H9 (cell line): ENCODE measurements around the gene MSN. TPM values are rescaled to one million over a fixed set of nuclear protein-coding genes. Genes with fewer than 3 reads are reported as not detected.

Experiments used
- DNase-seq: peaks from one replicate; pipeline ENCODE4 v3.0.0-alpha.2; 2017
- H2AFZ ChIP-seq: one replicate; pipeline ENCODE4 v1.6.1; 2013; ENCODE audit warnings: mild to moderate bottlenecking, low read length, control low read depth, moderate library complexity
- H2AK5ac ChIP-seq: 2 replicates; pipeline ENCODE4 v1.6.1; 2013; ENCODE audit warnings: low read length, control low read depth, mixed read lengths; ENCODE audit not compliant: insufficient read length
- H2BK120ac ChIP-seq: one replicate; pipeline ENCODE4 v1.6.1; 2013; ENCODE audit warnings: low read depth, mild to moderate bottlenecking, low read length, control low read depth, inconsistent platforms; ENCODE audit not compliant: poor library complexity, severe bottlenecking
- H2BK12ac ChIP-seq: 2 replicates; pipeline ENCODE4 v1.6.1; 2013; ENCODE audit warnings: low read length, control low read depth, mixed read lengths, low read depth; ENCODE audit not compliant: insufficient read length
- H2BK15ac ChIP-seq: 2 replicates; pipeline ENCODE4 v1.6.1; 2013; ENCODE audit warnings: low read depth, low read length, control low read depth
- H2BK20ac ChIP-seq: one replicate; pipeline ENCODE4 v1.6.1; 2013; ENCODE audit warnings: low read depth, mild to moderate bottlenecking, low read length, control low read depth, inconsistent platforms; ENCODE audit not compliant: poor library complexity, severe bottlenecking
- H2BK5ac ChIP-seq: 2 replicates; pipeline ENCODE4 v1.6.1; 2013; ENCODE audit warnings: low read length, control low read depth, mixed read lengths; ENCODE audit not compliant: insufficient read length
- H3K14ac ChIP-seq: 2 replicates; pipeline ENCODE4 v1.6.1; 2013; ENCODE audit warnings: low read length, control low read depth; ENCODE audit not compliant: insufficient read depth
- H3K18ac ChIP-seq: 2 replicates; pipeline ENCODE4 v1.6.1; 2013; ENCODE audit warnings: low read depth, mild to moderate bottlenecking, mixed read lengths, low read length, control low read depth; ENCODE audit not compliant: insufficient read length
- H3K23ac ChIP-seq: 2 replicates; pipeline ENCODE4 v1.6.1; 2013; ENCODE audit warnings: low read length, control low read depth, mixed read lengths, low read depth; ENCODE audit not compliant: insufficient read length
- H3K23me2 ChIP-seq: 2 replicates; pipeline ENCODE4 v1.6.1; 2013; ENCODE audit warnings: low read depth, mild to moderate bottlenecking, mixed read lengths, low read length, control low read depth; ENCODE audit not compliant: insufficient read length, poor library complexity, severe bottlenecking
- H3K27ac ChIP-seq: 2 replicates; pipeline ENCODE4 v1.5.1; 2013; ENCODE audit warnings: low read length, control low read depth, mixed read lengths, low read depth; ENCODE audit not compliant: insufficient read length
- H3K27me3 ChIP-seq: 2 replicates; pipeline ENCODE4 v1.6.1; 2013; ENCODE audit warnings: low read length, control low read depth, inconsistent platforms; ENCODE audit not compliant: insufficient read depth
- H3K4ac ChIP-seq: 2 replicates; pipeline ENCODE4 v1.6.1; 2013; ENCODE audit warnings: low read depth, mild to moderate bottlenecking, control low read depth, inconsistent platforms, low read length, moderate library complexity
- H3K4me1 ChIP-seq: 2 replicates; pipeline ENCODE4 v1.6.1; 2013; ENCODE audit warnings: low read length, control low read depth, inconsistent platforms; ENCODE audit not compliant: insufficient read depth
- H3K4me2 ChIP-seq: 2 replicates; pipeline ENCODE4 v1.6.1; 2013; ENCODE audit warnings: low read length, control low read depth, mixed read lengths; ENCODE audit not compliant: insufficient read length, insufficient read depth
- H3K56ac ChIP-seq: 2 replicates; pipeline ENCODE4 v1.6.1; 2013; ENCODE audit warnings: low read depth, mild to moderate bottlenecking, mixed read lengths, low read length, control low read depth; ENCODE audit not compliant: insufficient read length
- H3K79me1 ChIP-seq: 2 replicates; pipeline ENCODE4 v1.6.1; 2013; ENCODE audit warnings: low read depth, mild to moderate bottlenecking, moderate library complexity, low read length, control low read depth, inconsistent platforms; ENCODE audit not compliant: insufficient read depth, poor library complexity, severe bottlenecking
- H3K79me2 ChIP-seq: 2 replicates; pipeline ENCODE4 v1.6.1; 2013; ENCODE audit warnings: low read length, control low read depth, inconsistent platforms; ENCODE audit not compliant: insufficient read depth
- H3K9ac ChIP-seq: 2 replicates; pipeline ENCODE4 v1.6.1; 2013; ENCODE audit warnings: low read length, control low read depth, mixed read lengths; ENCODE audit not compliant: insufficient read length; ENCODE audit errors: extremely low read depth
- H3K9me3 ChIP-seq: one replicate; pipeline ENCODE4 v1.6.1; 2013; ENCODE audit warnings: low read depth, low read length, inconsistent platforms; ENCODE audit not compliant: control insufficient read depth
- H3T11ph ChIP-seq: one replicate; pipeline ENCODE4 v1.6.1; 2013; ENCODE audit warnings: mild to moderate bottlenecking, low read length, control low read depth, inconsistent platforms
- H4K20me1 ChIP-seq: one replicate; pipeline ENCODE4 v1.6.1; 2013; ENCODE audit not compliant: control insufficient read depth, insufficient read length, insufficient read depth
- H4K5ac ChIP-seq: 2 replicates; pipeline ENCODE4 v1.6.1; 2013; ENCODE audit warnings: low read depth, mild to moderate bottlenecking, mixed read lengths, low read length, control low read depth; ENCODE audit not compliant: insufficient read length
- H4K8ac ChIP-seq: replicated peaks from 2 replicates; pipeline ENCODE4 v1.6.1; 2013; ENCODE audit warnings: low read length, control low read depth, mixed read lengths, low read depth; ENCODE audit not compliant: insufficient read length
- H4K91ac ChIP-seq: 2 replicates; pipeline ENCODE4 v1.6.1; 2013; ENCODE audit warnings: low read depth, mild to moderate bottlenecking, moderate library complexity, mixed read lengths, low read length, control low read depth; ENCODE audit not compliant: insufficient read length
- H3K27ac Mint-ChIP-seq, 3 experiments: 2 replicates in 2 of 3; 3 replicates in 1 of 3; pipeline ENCODE4 v1.8.0; 2020 to 2021; ENCODE audit warnings: mixed read lengths in 3 of 3, mild to moderate bottlenecking in 1 of 3, moderate library complexity in 1 of 3
- H3K27me3 Mint-ChIP-seq: 2 replicates; pipeline ENCODE4 v1.8.0; 2021; ENCODE audit warnings: low read depth, mild to moderate bottlenecking, moderate library complexity, mixed read lengths
- H3K36me3 Mint-ChIP-seq, 3 experiments: 2 replicates in 2 of 3; 3 replicates in 1 of 3; pipeline ENCODE4 v1.8.0; 2020 to 2021; ENCODE audit warnings: low read depth in 3 of 3, mixed read lengths in 3 of 3; ENCODE audit not compliant: insufficient read depth in 1 of 3
- H3K4me1 Mint-ChIP-seq, 2 experiments: 2 replicates each; pipeline ENCODE4 v1.8.0; 2020; ENCODE audit warnings: mixed read lengths in 2 of 2
- H3K4me3 Mint-ChIP-seq, 2 experiments: 2 replicates in 1 of 2; 3 replicates in 1 of 2; pipeline ENCODE4 v1.8.0; 2020 to 2021; ENCODE audit warnings: mild to moderate bottlenecking in 2 of 2, mixed read lengths in 2 of 2, moderate library complexity in 1 of 2
- H3K9me3 Mint-ChIP-seq, 2 experiments: 2 replicates in 1 of 2; 3 replicates in 1 of 2; pipeline ENCODE4 v1.8.0; 2020; ENCODE audit warnings: mild to moderate bottlenecking in 2 of 2, mixed read lengths in 2 of 2, moderate library complexity in 1 of 2
- CTCF ChIP-seq: fragments of 200-600 bp; sonication (generic); conservative IDR thresholded peaks from 3 replicates; pipeline ENCODE4 v1.8.0; 2021; ENCODE audit warnings: antibody characterized with exemption, mild to moderate bottlenecking
- WGBS: extraction: QIAGEN DNeasy Blood & Tissue Kit; methylation state at CpG from one replicate; pipeline ENCODE4 v1.1.7; 2013; ENCODE audit warnings: missing lambda C conversion rate, low lambda C conversion rate, mixed read lengths; ENCODE audit not compliant: insufficient read length; ENCODE audit errors: extremely low coverage; 5-methylcytosine and 5-hydroxymethylcytosine counted together
- total RNA-seq: library from RNA; stranded (reverse); gene quantifications from 2 replicates; pipeline ENCODE4 v1.2.1, GENCODE V29; 2021

MSN gene
- total RNA-seq, 1 experiment from 2014 or later, result 126 TPM

DNA sequence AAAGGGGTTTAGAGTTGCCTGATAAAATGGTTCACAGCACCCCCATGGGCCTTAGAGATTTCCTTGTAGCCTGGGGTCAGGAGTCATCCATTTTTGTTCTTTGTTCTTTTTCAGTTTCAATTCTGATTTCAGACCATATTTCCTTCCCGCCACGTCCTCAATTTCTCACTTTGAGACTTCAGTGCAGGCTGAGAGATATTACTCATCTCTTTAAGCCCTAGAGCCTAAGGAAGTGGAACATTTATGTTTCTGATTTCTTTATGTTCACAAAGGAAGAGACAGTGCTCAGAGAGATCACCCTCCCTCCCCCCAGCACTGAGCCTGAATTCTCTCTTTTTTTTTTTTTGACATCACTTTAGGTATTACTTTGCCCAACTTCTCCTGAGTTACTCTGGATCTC, 56.3 kb downstream of the MSN start:
- H3K18ac ChIP-seq, result no peak overlapping the region
- H4K20me1 ChIP-seq, result no peaks in the 10 kb centered on the region
- no peak overlapping the region for H3K4ac ChIP-seq
- H2BK12ac ChIP-seq, result no peak overlapping the region
- peaks cover 71% of the 10 kb centered on the region in 2 experiments for H3K9me3 Mint-ChIP-seq
- H4K5ac ChIP-seq, result no peak overlapping the region
- H3K79me2 ChIP-seq, result no peaks in the 10 kb centered on the region; the same call in 1 of the 2 replicates
- no peak overlapping the region for H3K27ac ChIP-seq
- H2BK15ac ChIP-seq, result no peak overlapping the region
- H2AK5ac ChIP-seq, result no peak overlapping the region
- peaks cover 42% of the 10 kb centered on the region for H3K9me3 ChIP-seq
- no peak overlapping the region for H3K56ac ChIP-seq
- TF ChIP-seq CTCF, result no peak
- no peak overlapping the region for H4K91ac ChIP-seq
- H4K8ac ChIP-seq, result no peak overlapping the region
- WGBS, result no CpG with 5 or more reads among the region's 2 CpGs
- H3K23me2 ChIP-seq, result no peaks in the 10 kb centered on the region
- no peaks in the 10 kb centered on the region for H3K27me3 ChIP-seq
- H2BK5ac ChIP-seq, result no peak overlapping the region
- no peak for DNase-seq
- H3K36me3 Mint-ChIP-seq, result peaks cover 32 to 39% (median 34%) of the 10 kb centered on the region in 3 experiments
- no peak overlapping the region for H3K9ac ChIP-seq
- H3K14ac ChIP-seq, result no peak overlapping the region
- H3K4me1 ChIP-seq, result no peaks in the 10 kb centered on the region; the same call in 1 of the 2 replicates
- peaks cover 12 to 15% of the 10 kb centered on the region in 2 experiments for H3K4me1 Mint-ChIP-seq
- no peak overlapping the region for H2BK20ac ChIP-seq
- H3K27me3 Mint-ChIP-seq, result no peaks in the 10 kb centered on the region; the same call in 1 of the 2 replicates
- no peak overlapping the region for H3K4me2 ChIP-seq
- no peak overlapping the region for H3K27ac Mint-ChIP-seq
- H3K23ac ChIP-seq, result no peak overlapping the region
- H2BK120ac ChIP-seq, result no peak overlapping the region
- no peaks in the 10 kb centered on the region for H3K79me1 ChIP-seq
- H2AFZ ChIP-seq, result no peak overlapping the region
- H3K4me3 Mint-ChIP-seq, result no peak overlapping the region
- no peak overlapping the region for H3T11ph ChIP-seq
